DND-41 (cell line): ENCODE measurements around the gene DHRS3.

ENCODE experiments used
- ATAC-seq: fragments of 200-7000 bp; cut with Tn5 transposase; 3 replicates; pipeline ENCODE4 v1.9.1; 2021; ENCODE audit warnings: low read depth; ENCODE audit not compliant: insufficient read depth
- DNase-seq: peaks from one replicate; pipeline ENCODE4 v3.0.0-alpha.2; 2020
- H2AFZ ChIP-seq: 2 replicates; pipeline ENCODE4 v1.6.0; 2012; ENCODE audit warnings: low read depth, low read length
- H3K27ac ChIP-seq: 2 replicates; pipeline ENCODE4 v1.5.1; 2012; ENCODE audit warnings: low read length, inconsistent platforms
- H3K27me3 ChIP-seq: fragments of 200-600 bp; sonication (generic); 2 replicates; pipeline ENCODE4 v1.6.0; 2012; ENCODE audit warnings: low read length, mild to moderate bottlenecking, inconsistent platforms; ENCODE audit not compliant: insufficient read depth, poor library complexity
- H3K36me3 ChIP-seq: 2 replicates; pipeline ENCODE4 v1.5.1; 2012; ENCODE audit warnings: low read length, inconsistent platforms; ENCODE audit not compliant: insufficient read depth
- H3K4me1 ChIP-seq: 2 replicates; pipeline ENCODE4 v1.5.1; 2012; ENCODE audit warnings: mild to moderate bottlenecking, low read length; ENCODE audit not compliant: insufficient read depth
- H3K4me2 ChIP-seq: 2 replicates; pipeline ENCODE4 v1.6.0; 2012; ENCODE audit warnings: mild to moderate bottlenecking, moderate library complexity, low read length, inconsistent platforms; ENCODE audit not compliant: insufficient read depth
- H3K4me3 ChIP-seq, 2 experiments: fragments of 200-600 bp in 1 of 2; shearing (Covaris generic) in 1 of 2; 2 replicates each; pipeline ENCODE4 v1.5.1; 2012 to 2016; ENCODE audit warnings: inconsistent platforms in 2 of 2, low read length in 2 of 2, mild to moderate bottlenecking in 2 of 2, low read depth in 1 of 2, moderate library complexity in 1 of 2
- H3K79me2 ChIP-seq: 2 replicates; pipeline ENCODE4 v1.6.0; 2012; ENCODE audit warnings: low read length, inconsistent platforms; ENCODE audit not compliant: insufficient read depth
- H3K9ac ChIP-seq: 2 replicates; pipeline ENCODE4 v1.6.0; 2012; ENCODE audit warnings: low read depth, mild to moderate bottlenecking, inconsistent platforms, low read length, moderate library complexity
- H3K9me3 ChIP-seq: 2 replicates; pipeline ENCODE4 v1.5.1; 2012; ENCODE audit warnings: low read length, moderate library complexity, mild to moderate bottlenecking, inconsistent platforms; ENCODE audit not compliant: insufficient read depth, severe bottlenecking
- H4K20me1 ChIP-seq: 2 replicates; pipeline ENCODE4 v1.6.0; 2012; ENCODE audit warnings: low read length; ENCODE audit not compliant: insufficient read depth
- CTCF ChIP-seq: IDR thresholded peaks from 2 replicates; pipeline ENCODE4 v1.5.1; 2012; ENCODE audit warnings: borderline replicate concordance, low read length, moderate library complexity, mild to moderate bottlenecking; ENCODE audit not compliant: poor library complexity, severe bottlenecking; ENCODE audit errors: extremely low read depth
- EZH2 ChIP-seq: IDR thresholded peaks from 3 replicates; pipeline ENCODE4 v1.6.1; 2012; ENCODE audit warnings: borderline replicate concordance, low read depth, mild to moderate bottlenecking, moderate library complexity, low read length, inconsistent platforms; ENCODE audit not compliant: severe bottlenecking

The DHRS3 gene

GRCh38 chr1:12572522-12572921, 45.5 kb downstream of the DHRS3 start:
- Histone ChIP-seq H4K20me1 (no peaks in the 10 kb centered on the region), H3K4me1 (no peaks in the 10 kb centered on the region), H2AFZ (no peak overlapping the region), H3K79me2 (no peaks in the 10 kb centered on the region), H3K4me2 (no peak overlapping the region), H3K4me3 (no peak overlapping the region), H3K27me3 (no peaks in the 10 kb centered on the region), H3K36me3 (peaks cover 50% of the 10 kb centered on the region), H3K27ac (no peak overlapping the region), H3K9me3 (no peaks in the 10 kb centered on the region), H3K9ac (no peak overlapping the region)
- no peak for DNase-seq
- TF ChIP-seq CTCF: no peak
- TF ChIP-seq EZH2: no peak
- ATAC-seq: no peak

- Histone ChIP-seq H3K9ac (no peak overlapping the region), H3K27me3 (no peaks in the 10 kb centered on the region), H3K36me3 (peaks cover 54% of the 10 kb centered on the region), H3K27ac (no peak overlapping the region), H3K79me2 (no peaks in the 10 kb centered on the region), H3K9me3 (no peaks in the 10 kb centered on the region), H3K4me1 (no peaks in the 10 kb centered on the region), H3K4me3 (no peak overlapping the region), H4K20me1 (no peaks in the 10 kb centered on the region), H2AFZ (no peak overlapping the region), H3K4me2 (no peak overlapping the region)
- DNase-seq (no peak), ATAC-seq (no peak)
- TF ChIP-seq CTCF (no peak), EZH2 (no peak)
These were observed 47.7 kb downstream of the DHRS3 start for GRCh38 chr1:12570291-12570690.

GRCh38 chr1:12568009-12568767, 49.8 kb downstream of the DHRS3 start:
- TF ChIP-seq CTCF (no peak), EZH2 (no peak)
- Histone ChIP-seq H3K4me3 (no peak overlapping the region), H3K36me3 (peaks cover 37% of the 10 kb centered on the region), H3K4me2 (no peak overlapping the region), H2AFZ (no peak overlapping the region), H3K4me1 (no peaks in the 10 kb centered on the region), H4K20me1 (no peaks in the 10 kb centered on the region), H3K9me3 (peaks cover 18% of the 10 kb centered on the region), H3K79me2 (no peaks in the 10 kb centered on the region), H3K27ac (no peak overlapping the region), H3K9ac (no peak overlapping the region), H3K27me3 (no peaks in the 10 kb centered on the region)
- ATAC-seq (no peak), DNase-seq (no peak)
